Fibroblast of mammary gland (primary cell): ENCODE data around the gene OSTF1.

Experiments
- DNase-seq: peaks from one replicate; pipeline ENCODE4 v3.0.0-alpha.2; 2010; ENCODE audit warnings: low read depth
- H3K4me3 ChIP-seq: 2 replicates; pipeline ENCODE4 v1.5.1; 2011; ENCODE audit warnings: low read depth, mild to moderate bottlenecking, low read length, moderate library complexity; ENCODE audit not compliant: control insufficient read depth
- CTCF ChIP-seq: conservative IDR thresholded peaks from 2 replicates; pipeline ENCODE4 v1.5.1; 2011; ENCODE audit warnings: low read depth, low read length, inconsistent platforms; ENCODE audit not compliant: control insufficient read depth, insufficient read depth

Gene OSTF1

GRCh38 chr9:75152416-75152815 lies 64.1 kb downstream of the OSTF1 start:
- no peak for TF ChIP-seq CTCF
- H3K4me3 ChIP-seq = no peak overlapping the region
- no peak for DNase-seq

- H3K4me3 ChIP-seq = no peak overlapping the region
- TF ChIP-seq CTCF = no peak
- DNase-seq = no peak
Observed at GRCh38 chr9:75156858-75157257, 68.5 kb downstream of the OSTF1 start.

- DNase-seq = no peak
- no peak overlapping the region for H3K4me3 ChIP-seq
- TF ChIP-seq CTCF = no peak
Observed at GRCh38 chr9:75161116-75161857, 73.0 kb downstream of the OSTF1 start.

GRCh38 chr9:75163764-75164163 lies 75.5 kb downstream of the OSTF1 start:
- TF ChIP-seq CTCF = no peak
- no peak overlapping the region for H3K4me3 ChIP-seq
- no peak for DNase-seq

GRCh38 chr9:75164573-75164972 lies 76.3 kb downstream of the OSTF1 start:
- no peak for TF ChIP-seq CTCF
- no peak for DNase-seq
- H3K4me3 ChIP-seq = no peak overlapping the region

GRCh38 chr9:75167281-75167680 lies 79.0 kb downstream of the OSTF1 start:
- H3K4me3 ChIP-seq = no peak overlapping the region
- no peak for TF ChIP-seq CTCF
- no peak for DNase-seq
